SU-DHL-6 (cell line): ENCODE measurements around the gene BGLAP.

Experiments
- H2AFZ ChIP-seq: fragments of 200-600 bp; sonication (generic); 2 replicates; pipeline ENCODE4 v1.6.1; 2014; ENCODE audit warnings: low read depth, mild to moderate bottlenecking, moderate library complexity, mixed read lengths, antibody characterized with exemption, low read length; ENCODE audit not compliant: severe bottlenecking
- H3F3A ChIP-seq: fragments of 200-600 bp; shearing (Covaris generic); 2 replicates; pipeline ENCODE4 v1.6.0; 2016; ENCODE audit warnings: antibody characterized with exemption, mild to moderate bottlenecking; ENCODE audit not compliant: insufficient read depth
- H3K27ac ChIP-seq: fragments of 200-600 bp; sonication (generic); 2 replicates; pipeline ENCODE4 v1.5.1; 2016; ENCODE audit warnings: low read depth, mild to moderate bottlenecking, low read length, moderate library complexity, mixed read lengths
- H3K27me3 ChIP-seq: fragments of 200-600 bp; sonication (generic), shearing (Covaris generic); 2 replicates; pipeline ENCODE4 v1.6.0; 2014; ENCODE audit warnings: mild to moderate bottlenecking, low read length
- H3K36me3 ChIP-seq: fragments of 200-600 bp; sonication (generic); 2 replicates; pipeline ENCODE4 v1.6.1; 2014; ENCODE audit warnings: mild to moderate bottlenecking, low read length, mixed read lengths
- H3K4me2 ChIP-seq: fragments of 300-600, 200-600 bp; shearing (Covaris generic), sonication (generic); 2 replicates; pipeline ENCODE4 v1.6.0; 2014; ENCODE audit warnings: low read length, low read depth, mild to moderate bottlenecking; ENCODE audit not compliant: poor library complexity, severe bottlenecking
- H3K4me3 ChIP-seq: fragments of 200-600 bp; sonication (generic); 2 replicates; pipeline ENCODE4 v1.5.1; 2014; ENCODE audit warnings: antibody characterized with exemption, low read length, mild to moderate bottlenecking, mixed read lengths; ENCODE audit not compliant: insufficient read depth, poor library complexity, severe bottlenecking
- H3K79me2 ChIP-seq: fragments of 200-600 bp; sonication (generic); 2 replicates; pipeline ENCODE4 v1.6.1; 2014; ENCODE audit warnings: mild to moderate bottlenecking, low read length, moderate library complexity; ENCODE audit not compliant: insufficient read depth
- H3K9ac ChIP-seq: fragments of 200-600 bp; sonication (generic); 2 replicates; pipeline ENCODE4 v1.7.0; 2014; ENCODE audit warnings: mild to moderate bottlenecking, low read length
- H3K9me2 ChIP-seq: fragments of 200-600 bp; sonication (generic); replicated peaks from 2 replicates; pipeline ENCODE4 v1.6.1; 2014; ENCODE audit warnings: low read length; ENCODE audit not compliant: insufficient read depth
- H3K9me3 ChIP-seq: fragments of 200-600 bp; sonication (generic); 2 replicates; pipeline ENCODE4 v1.6.1; 2014; ENCODE audit warnings: low read length, mixed read lengths; ENCODE audit not compliant: insufficient read depth
- H4K20me1 ChIP-seq: fragments of 200-600 bp; sonication (generic); 2 replicates; pipeline ENCODE4 v1.6.1; 2014; ENCODE audit warnings: low read depth, mild to moderate bottlenecking, antibody characterized with exemption, low read length, moderate library complexity, mixed read lengths
- CTCF ChIP-seq: fragments of 200-600 bp; sonication (generic); IDR thresholded peaks from one replicate; pipeline ENCODE4 v1.5.1; 2017; ENCODE audit warnings: antibody characterized with exemption, mild to moderate bottlenecking, low read length, moderate library complexity; ENCODE audit not compliant: insufficient read depth, poor library complexity, severe bottlenecking
- EZH2phosphoT487 ChIP-seq: fragments of 200-600 bp; sonication (generic), shearing (Covaris generic); conservative IDR thresholded peaks from 2 replicates; pipeline ENCODE4 v1.6.1; 2018; ENCODE audit warnings: mild to moderate bottlenecking, antibody characterized with exemption, low read length, moderate library complexity, mixed read lengths

Gene BGLAP

GRCh38 chr1:156260896-156261295 is 18.9 kb downstream of the BGLAP start:
- H3K27me3 ChIP-seq = no peaks in the 10 kb centered on the region
- H2AFZ ChIP-seq = no peak overlapping the region
- H3K79me2 ChIP-seq = no peaks in the 10 kb centered on the region; the same call in 1 of the 2 replicates
- no peak overlapping the region for H3K4me3 ChIP-seq
- H3K9me3 ChIP-seq = no peaks in the 10 kb centered on the region
- no peaks in the 10 kb centered on the region for H4K20me1 ChIP-seq
- H3K9me2 ChIP-seq = no peaks in the 10 kb centered on the region
- no peak overlapping the region for H3K9ac ChIP-seq
- H3K36me3 ChIP-seq = peaks cover 23% of the 10 kb centered on the region; the same call in 1 of the 2 replicates
- no peaks in the 10 kb centered on the region for H3F3A ChIP-seq
- H3K4me2 ChIP-seq = no peak overlapping the region
- no peak overlapping the region for H3K27ac ChIP-seq
- TF ChIP-seq EZH2phosphoT487 (no peak), CTCF (no peak)

- Histone ChIP-seq H3K36me3 (peaks cover 23% of the 10 kb centered on the region; the same call in 1 of the 2 replicates), H3K9me3 (no peaks in the 10 kb centered on the region), H3K9ac (no peak overlapping the region), H4K20me1 (no peaks in the 10 kb centered on the region), H3K9me2 (no peaks in the 10 kb centered on the region), H2AFZ (no peak overlapping the region), H3K4me2 (no peak overlapping the region), H3K79me2 (no peaks in the 10 kb centered on the region; the same call in 1 of the 2 replicates), H3K27me3 (no peaks in the 10 kb centered on the region), H3K27ac (no peak overlapping the region), H3K4me3 (no peak overlapping the region), H3F3A (no peaks in the 10 kb centered on the region)
- TF ChIP-seq CTCF = no peak
Measured at GRCh38 chr1:156262461-156263287, 20.7 kb downstream of the BGLAP start.

- H3K9ac ChIP-seq = no peak overlapping the region
- H3K9me3 ChIP-seq = no peaks in the 10 kb centered on the region
- TF ChIP-seq EZH2phosphoT487 (no peak), CTCF (no peak)
- H3K36me3 ChIP-seq = peaks cover 23% of the 10 kb centered on the region; the same call in 1 of the 2 replicates
- no peaks in the 10 kb centered on the region for H3K27me3 ChIP-seq
- no peak overlapping the region for H2AFZ ChIP-seq
- no peaks in the 10 kb centered on the region for H3F3A ChIP-seq
- H3K79me2 ChIP-seq = no peaks in the 10 kb centered on the region; the same call in 1 of the 2 replicates
- H3K4me3 ChIP-seq = no peak overlapping the region
- no peaks in the 10 kb centered on the region for H4K20me1 ChIP-seq
- no peaks in the 10 kb centered on the region for H3K9me2 ChIP-seq
- no peak overlapping the region for H3K4me2 ChIP-seq
- H3K27ac ChIP-seq = no peak overlapping the region
Measured at GRCh38 chr1:156263288-156263655, 21.3 kb downstream of the BGLAP start.
